ENCODE results near the gene KL.

The KL gene

GRCh38 chr13:33034882-33035520 lies 18.8 kb downstream of the KL start:
- no peak for DNase-seq (ENCODE audit: low read depth in 2 of 2)

- no peak for DNase-seq (ENCODE audit: low read depth in 2 of 2)
Measured at GRCh38 chr13:33037673-33038072, 21.4 kb downstream of the KL start.

GRCh38 chr13:33040090-33040489 lies 23.9 kb downstream of the KL start:
- no peak for DNase-seq (ENCODE audit: low read depth in 2 of 2)

- DNase-seq (ENCODE audit: low read depth in 2 of 2) = no peak
Measured at GRCh38 chr13:33045851-33046592, 29.8 kb downstream of the KL start.

- DNase-seq (ENCODE audit: low read depth in 2 of 2) = no peak
Measured at GRCh38 chr13:33050161-33050560, 33.9 kb downstream of the KL start.

GRCh38 chr13:33051632-33052031 lies 35.4 kb downstream of the KL start:
- no peak for DNase-seq (ENCODE audit: low read depth in 2 of 2)

- DNase-seq (ENCODE audit: low read depth in 2 of 2) = no peak
Measured at GRCh38 chr13:33052506-33053280, 36.5 kb downstream of the KL start.

- no peak for DNase-seq (ENCODE audit: low read depth in 2 of 2)
Measured at GRCh38 chr13:33053397-33054066, 37.3 kb downstream of the KL start.

- DNase-seq (ENCODE audit: low read depth in 2 of 2) = no peak
Measured at GRCh38 chr13:33057019-33057780, 41.0 kb downstream of the KL start.

GRCh38 chr13:33058776-33059327 lies 42.6 kb downstream of the KL start:
- no peak for DNase-seq (ENCODE audit: low read depth in 2 of 2)

- no peak for DNase-seq (ENCODE audit: low read depth in 2 of 2)
Measured at GRCh38 chr13:33060815-33061214, 44.6 kb downstream of the KL start.

- no peak for DNase-seq (ENCODE audit: low read depth in 2 of 2)
Measured at GRCh38 chr13:33066329-33066728, 50.1 kb downstream of the KL start.

GRCh38 chr13:33069365-33069764 lies 53.1 kb downstream of the KL start:
- DNase-seq (ENCODE audit: low read depth in 2 of 2) = no peak

- no peak for DNase-seq (ENCODE audit: low read depth in 2 of 2)
Measured at GRCh38 chr13:33070713-33071112, 54.5 kb downstream of the KL start.

GRCh38 chr13:33072282-33072681 lies 56.1 kb downstream of the KL start:
- no peak for DNase-seq (ENCODE audit: low read depth in 2 of 2)

- DNase-seq (ENCODE audit: low read depth in 2 of 2) = no peak
Measured at GRCh38 chr13:33072759-33073158, 56.5 kb downstream of the KL start.

GRCh38 chr13:33073338-33073737 lies 57.1 kb downstream of the KL start:
- DNase-seq (ENCODE audit: low read depth in 2 of 2) = no peak

GRCh38 chr13:33076001-33076992 lies 60.1 kb downstream of the KL start:
- no peak for DNase-seq (ENCODE audit: low read depth in 2 of 2)

GRCh38 chr13:33078263-33078662 lies 62.0 kb downstream of the KL start:
- no peak for DNase-seq (ENCODE audit: low read depth in 2 of 2)

- DNase-seq (ENCODE audit: low read depth in 2 of 2) = no peak
Measured at GRCh38 chr13:33079960-33080359, 63.7 kb downstream of the KL start.
